Measurements from ENCODE around the gene CHCHD10.

DNA sequence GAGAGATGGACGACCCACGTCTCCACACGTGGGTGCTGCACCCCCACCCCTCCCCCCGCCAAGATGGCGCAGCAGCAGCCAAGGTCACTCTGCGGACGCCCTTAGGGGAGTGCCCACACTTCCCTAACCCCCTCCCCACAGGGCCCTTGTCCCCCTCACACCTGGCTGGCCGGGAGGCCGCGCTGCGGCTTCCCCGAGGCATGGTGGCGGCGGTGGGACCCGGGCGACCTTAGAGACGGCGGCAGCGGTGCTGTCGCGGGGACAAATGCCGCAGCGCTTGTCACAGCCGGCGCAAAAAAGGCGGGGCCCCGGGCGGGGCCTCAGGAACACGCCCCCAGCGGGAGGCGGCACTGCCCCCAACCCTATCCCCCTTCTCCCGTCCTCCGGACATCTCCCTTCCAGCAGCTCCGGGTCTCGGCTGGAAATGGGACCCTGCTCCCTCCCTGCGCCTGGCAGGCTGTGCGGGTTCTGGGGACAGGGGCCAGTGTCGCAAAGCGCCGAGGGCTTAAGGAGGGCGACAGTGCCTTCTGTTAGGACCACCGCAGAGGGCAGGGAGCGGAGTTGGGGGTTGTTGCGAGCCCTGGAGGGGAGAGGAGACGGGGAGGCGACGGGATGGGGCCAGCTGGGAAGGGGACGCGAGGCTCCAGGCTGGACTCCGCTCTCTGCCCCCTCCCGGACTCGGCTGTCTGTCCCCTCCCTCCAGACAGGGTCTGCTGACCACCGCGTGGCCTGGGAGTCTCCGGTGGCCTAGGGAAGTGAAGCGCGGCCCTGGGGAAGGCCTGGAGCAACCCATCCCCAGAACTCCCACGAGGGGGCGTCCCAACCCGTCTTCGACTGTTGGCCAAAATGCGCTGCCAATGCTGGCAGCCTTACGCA lies at the start of gene CHCHD10:
- TF ChIP-seq, protein P1, sequence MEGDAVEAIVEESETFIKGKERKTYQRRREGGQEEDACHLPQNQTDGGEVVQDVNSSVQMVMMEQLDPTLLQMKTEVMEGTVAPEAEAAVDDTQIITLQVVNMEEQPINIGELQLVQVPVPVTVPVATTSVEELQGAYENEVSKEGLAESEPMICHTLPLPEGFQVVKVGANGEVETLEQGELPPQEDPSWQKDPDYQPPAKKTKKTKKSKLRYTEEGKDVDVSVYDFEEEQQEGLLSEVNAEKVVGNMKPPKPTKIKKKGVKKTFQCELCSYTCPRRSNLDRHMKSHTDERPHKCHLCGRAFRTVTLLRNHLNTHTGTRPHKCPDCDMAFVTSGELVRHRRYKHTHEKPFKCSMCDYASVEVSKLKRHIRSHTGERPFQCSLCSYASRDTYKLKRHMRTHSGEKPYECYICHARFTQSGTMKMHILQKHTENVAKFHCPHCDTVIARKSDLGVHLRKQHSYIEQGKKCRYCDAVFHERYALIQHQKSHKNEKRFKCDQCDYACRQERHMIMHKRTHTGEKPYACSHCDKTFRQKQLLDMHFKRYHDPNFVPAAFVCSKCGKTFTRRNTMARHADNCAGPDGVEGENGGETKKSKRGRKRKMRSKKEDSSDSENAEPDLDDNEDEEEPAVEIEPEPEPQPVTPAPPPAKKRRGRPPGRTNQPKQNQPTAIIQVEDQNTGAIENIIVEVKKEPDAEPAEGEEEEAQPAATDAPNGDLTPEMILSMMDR (IDR thresholded peaks at IDR 0.05): peak; percentile 53 to 89 (median 85)
- TF ChIP-seq POLR2A (IDR thresholded peaks at IDR 0.05) (peak in 3 of 4 donors; percentile 44 to 75 (median 45)), POLR2AphosphoS5 (IDR thresholded peaks at IDR 0.05) (peak in 1 of 2 donors; percentile 52), EP300 (IDR thresholded peaks at IDR 0.05) (no peak)

Measured in upper lobe of left lung (tissue), 4 donors.